ENCODE data around the gene KIF26B.

The KIF26B gene

GRCh38 chr1:245188403-245188802, 33.6 kb downstream of the KIF26B start:
- TF ChIP-seq CTCF (IDR thresholded peaks at IDR 0.05), result no peak

- no peak for TF ChIP-seq CTCF (IDR thresholded peaks at IDR 0.05)
Observed at GRCh38 chr1:245195398-245195797, 40.6 kb downstream of the KIF26B start.

- no peak for TF ChIP-seq CTCF (IDR thresholded peaks at IDR 0.05)
Observed at GRCh38 chr1:245197121-245197520, 42.3 kb downstream of the KIF26B start.

GRCh38 chr1:245197911-245198379, 43.2 kb downstream of the KIF26B start:
- TF ChIP-seq CTCF (IDR thresholded peaks at IDR 0.05), result no peak

GRCh38 chr1:245198748-245199516, 44.1 kb downstream of the KIF26B start:
- no peak for TF ChIP-seq CTCF (IDR thresholded peaks at IDR 0.05)

GRCh38 chr1:245200146-245200545, 45.4 kb downstream of the KIF26B start:
- no peak for TF ChIP-seq CTCF (IDR thresholded peaks at IDR 0.05)

- no peak for TF ChIP-seq CTCF (IDR thresholded peaks at IDR 0.05)
Observed at GRCh38 chr1:245201201-245201600, 46.4 kb downstream of the KIF26B start.
